T-helper 2 cell treated with Interferon-gamma antibody and Interleukin-4, amounts not matched to agents 100 ng/mL and 5 ng/mL, for 36 hours (primary cell): Measurements from ENCODE around the gene DHX16. TPM values are rescaled to one million over a fixed set of nuclear protein-coding genes. Genes with fewer than 3 reads are reported as not detected.

Source experiments
- intact Hi-C: fragments of 100-400 bp; cut with micrococcal nuclease; formaldehyde crosslinking; loops from one replicate; pipeline ENCODE4 v1.15.1; 2023
- total RNA-seq: library from RNA; stranded (reverse); gene quantifications from 2 replicates; pipeline ENCODE4 v1.2.3, GENCODE V29; 2022

DHX16 gene
- total RNA-seq, 1 donor from 2014 or later = 47.6 TPM

GRCh38 chr6:30612687-30613248 lies 60.0 kb downstream of the DHX16 start:
- intact Hi-C loops = loop anchor here (10.0 kb wide), 1 partner anchor 288 kb away; the partner anchor contains the start of gene TRIM39

- intact Hi-C loops = loop anchor here (10.0 kb wide), 1 partner anchor 287 kb away; the partner anchor contains the start of gene TRIM39
Measured at GRCh38 chr6:30612213-30612612, 60.6 kb downstream of the DHX16 start.

- intact Hi-C loops = loop anchor here (10.0 kb wide), 1 partner anchor 287 kb away; the partner anchor contains the start of gene TRIM39
Measured at GRCh38 chr6:30611856-30612194, 61.0 kb downstream of the DHX16 start.

GRCh38 chr6:30611150-30611855 lies 61.5 kb downstream of the DHX16 start:
- intact Hi-C loops = loop anchor here (10.0 kb wide), 1 partner anchor 287 kb away; the partner anchor contains the start of gene TRIM39

GRCh38 chr6:30610065-30610464 lies 62.7 kb downstream of the DHX16 start:
- intact Hi-C loops = loop anchor here (10.0 kb wide), 1 partner anchor 285 kb away; the partner anchor contains the start of gene TRIM39

- intact Hi-C loops = no loop called here
Measured at GRCh38 chr6:30603961-30604360, 68.8 kb downstream of the DHX16 start.

Other genes starting within 250 kb of the DHX16 start
- 483 and 485 TPM in 2 replicates for gene HLA-E, start 183.5 kb downstream of the DHX16 start, total RNA-seq
- 55.7 and 56.1 TPM in 2 replicates for gene GNL1, start 116.5 kb downstream of the DHX16 start, total RNA-seq
- 23.3 and 24.6 TPM in 2 replicates for gene PRR3, start 115.7 kb downstream of the DHX16 start, total RNA-seq
- gene ABCF1, start 101.6 kb downstream of the DHX16 start, total RNA-seq = 80.3 and 85.2 TPM in 2 replicates
- gene PPP1R10, start 55.8 kb downstream of the DHX16 start, total RNA-seq = 100 and 106 TPM in 2 replicates
- gene MRPS18B, start 55.2 kb downstream of the DHX16 start, total RNA-seq = 40.2 and 43.2 TPM in 2 replicates
- 9.0 and 9.6 TPM in 2 replicates for gene ATAT1, start 46.1 kb downstream of the DHX16 start, total RNA-seq
- 20.1 and 26.0 TPM in 2 replicates for gene C6orf136, start 25.9 kb downstream of the DHX16 start, total RNA-seq
- gene PPP1R18, start 13.6 kb upstream of the DHX16 start, total RNA-seq = 247 TPM in 2 replicates
- gene NRM, start 18.0 kb upstream of the DHX16 start, total RNA-seq = 33.5 and 35.1 TPM in 2 replicates
- 72.7 and 79.0 TPM in 2 replicates for gene MDC1, start 44.3 kb upstream of the DHX16 start, total RNA-seq
- gene TUBB, start 47.3 kb upstream of the DHX16 start, total RNA-seq = 1,315 and 1,323 TPM in 2 replicates
- gene FLOT1, start 69.7 kb upstream of the DHX16 start, total RNA-seq = 126 and 132 TPM in 2 replicates
- gene IER3, start 71.5 kb upstream of the DHX16 start, total RNA-seq = 20.9 and 21.6 TPM in 2 replicates
- gene DDR1, start 211.5 kb upstream of the DHX16 start, total RNA-seq = 6.6 and 8.7 TPM in 2 replicates
- gene GTF2H4, start 235.2 kb upstream of the DHX16 start, total RNA-seq = 29.8 and 32.1 TPM in 2 replicates
- 40.4 and 42.1 TPM in 2 replicates for gene VARS2, start 241.2 kb upstream of the DHX16 start, total RNA-seq